ENCODE measurements around the gene ABTB1. TPM values are rescaled to one million over a fixed set of nuclear protein-coding genes. Genes with fewer than 3 reads are reported as not detected.

The ABTB1 gene
- total and polyA plus RNA-seq, 9 of the 15 experiments (the other 6 are each of a cell fraction or from before 2014, with no cell fraction given) = 0.04 to 2.3 (median 0.55) TPM; not detected in 1

- TF ChIP-seq TRIM25 (IDR thresholded peaks at IDR 0.05; ENCODE audit: borderline replicate concordance) (no peak), MCM5 (IDR thresholded peaks at IDR 0.05; ENCODE audit: low read depth) (no peak), HDAC8 (tag; IDR thresholded peaks at IDR 0.05) (no peak), THRA (IDR thresholded peaks at IDR 0.05) (no peak), RAD21 (CRISPR knock-in tag; conservative IDR thresholded peaks at IDR 0.05 in 1 of 2, IDR thresholded peaks at IDR 0.05 in 1 of 2) (peak; percentile 53 to 68), RB1 (IDR thresholded peaks at IDR 0.05; ENCODE audit: low read depth) (0 out of 2 replicates have a peak, but pooled peaks have one; percentile 19), PML (IDR thresholded peaks at IDR 0.05; ENCODE audit: low read length) (no peak), CTCF (IDR thresholded peaks at IDR 0.05 in 2 of 3, conservative IDR thresholded peaks at IDR 0.05 in 1 of 3; ENCODE audit: insufficient read depth in 2 of 3, low read depth in 1 of 3, low read length in 3 of 3) (peak; percentile 58 to 66 (median 61)), DEAF1 (CRISPR knock-in tag; IDR thresholded peaks at IDR 0.05) (0 out of 2 replicates have a peak, but pooled peaks have one; percentile 28), CBX2 (IDR thresholded peaks at IDR 0.05; ENCODE audit: insufficient read depth, low read length, poor library complexity, severe bottlenecking) (no peak), REST (IDR thresholded peaks at IDR 0.05; ENCODE audit: borderline replicate concordance) (peak; percentile 52), REST (CRISPR knock-in tag; IDR thresholded peaks at IDR 0.05; ENCODE audit: low read depth) (no peak)
These were observed 18.2 kb downstream of the ABTB1 start (continued) for GRCh38 chr3:127690823-127691452.

All from K562 (cell line).